NCI-H187 (cell line): ENCODE data around the gene CMTM7.
"Not testable (repeated sequence)": the region's sequence is repeated elsewhere in the genome, so short reads cannot be mapped to it uniquely, and the experiment has no call there.

Experiments
- DNase-seq, 2 experiments: peaks; one replicate each; lab custom pipeline; 2025; lab: John Stamatoyannopoulos, UW

The CMTM7 gene

DNA sequence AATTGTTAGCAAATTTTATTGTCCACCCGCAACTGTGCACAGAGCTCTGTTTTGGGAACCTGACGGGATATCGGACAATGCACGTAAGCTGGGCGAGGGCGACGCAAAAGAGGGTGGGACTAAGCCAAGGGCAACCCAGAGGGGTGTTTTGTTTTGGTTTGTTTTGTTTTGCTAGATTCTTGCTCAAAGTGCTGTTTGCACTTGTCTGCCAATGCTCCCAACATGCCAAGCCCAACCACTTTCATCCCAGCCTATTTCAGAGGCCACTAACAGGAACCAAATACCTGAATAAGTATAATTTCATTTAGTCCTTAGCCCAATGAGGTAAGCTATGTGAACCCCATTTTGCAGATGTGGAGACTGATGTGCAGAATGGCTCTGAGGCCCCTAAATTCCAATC, 9.7 kb upstream of the CMTM7 start:
- no peak for DNase-seq

DNA sequence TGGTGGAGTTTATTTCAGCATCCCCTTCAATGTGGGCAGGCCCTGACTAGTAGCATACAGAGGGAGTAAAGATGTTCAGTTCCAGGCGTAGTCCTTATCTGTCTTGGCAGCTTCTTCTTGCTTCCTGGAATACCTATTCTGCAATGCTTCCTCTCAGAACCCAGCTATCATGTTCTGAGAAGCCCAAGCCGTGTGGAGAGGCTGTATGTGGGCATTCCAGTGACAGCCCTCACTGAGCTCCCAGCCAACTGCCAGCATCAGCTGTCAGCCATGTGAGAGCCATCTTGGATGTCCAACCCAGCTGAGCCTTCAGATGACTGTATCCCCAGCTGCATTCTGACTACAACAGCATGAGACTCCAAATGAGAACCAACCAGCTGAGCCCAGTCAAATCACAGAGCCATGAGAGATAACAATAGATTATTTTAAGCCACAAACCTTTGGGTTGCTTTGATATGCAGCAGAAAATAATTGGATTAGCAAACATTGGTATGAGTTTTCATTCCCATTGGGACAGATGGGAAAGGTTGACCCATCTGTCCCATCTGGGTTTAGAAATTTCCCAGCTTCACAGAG, 8.4 kb upstream of the CMTM7 start:
- DNase-seq: no peak

DNA sequence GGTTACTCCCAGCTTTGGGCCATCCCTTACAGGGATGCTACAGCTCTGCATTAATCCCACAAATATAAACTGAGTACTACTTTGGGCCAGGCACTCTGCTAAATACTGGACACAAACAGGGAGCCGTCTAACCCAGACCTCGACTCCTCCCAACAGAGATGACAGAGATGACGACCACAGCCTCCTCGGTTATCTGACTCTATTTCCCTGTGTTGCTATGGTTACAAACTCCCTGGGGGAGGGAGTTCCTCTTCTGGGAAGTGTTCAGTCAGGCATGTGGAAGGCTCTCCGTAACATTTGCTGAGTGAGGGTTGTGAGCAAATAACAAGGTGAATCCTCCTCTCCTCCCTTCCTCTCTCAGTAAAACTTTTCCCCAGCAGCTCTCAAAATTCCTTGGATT, 6.7 kb upstream of the CMTM7 start:
- no peak for DNase-seq

DNA sequence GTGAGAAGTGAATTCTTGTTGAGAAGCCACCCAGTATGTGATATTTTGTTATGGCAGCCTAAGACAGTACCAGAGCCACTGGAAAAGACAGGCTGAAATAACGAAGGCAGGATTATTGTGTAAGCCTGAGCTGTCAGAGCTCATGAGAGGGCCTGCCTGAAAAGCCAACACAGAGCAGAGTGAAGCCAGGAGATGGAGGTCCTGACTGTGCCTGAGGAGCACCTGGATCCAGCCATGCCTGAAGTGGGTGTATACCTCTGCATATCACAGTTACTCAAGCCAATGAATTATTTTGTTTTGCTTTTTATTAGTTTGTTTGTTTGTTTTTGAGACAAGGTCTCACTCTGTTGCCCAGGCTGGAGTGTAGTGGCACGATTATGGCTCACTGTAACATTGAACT, 4.1 kb upstream of the CMTM7 start:
- no peak for DNase-seq

DNA sequence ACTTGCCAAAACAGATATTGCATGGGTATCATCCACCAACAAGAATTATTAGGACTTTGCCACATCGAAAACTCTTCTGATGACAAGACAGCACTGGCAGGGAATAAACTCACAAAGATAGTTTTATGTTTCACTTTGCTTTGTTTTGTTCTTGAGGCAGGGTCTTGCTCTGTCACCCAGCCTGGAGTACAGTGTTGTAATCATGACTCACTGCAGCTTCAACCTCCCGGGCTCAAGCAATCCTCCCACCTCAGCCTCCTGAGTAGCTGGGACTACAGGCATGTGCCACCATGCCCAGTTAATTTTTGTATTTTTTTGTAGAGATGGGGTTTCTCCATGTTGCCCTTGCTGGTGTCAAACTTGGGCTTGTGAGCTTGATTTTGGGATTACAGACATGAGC, 2.1 kb upstream of the CMTM7 start:
- DNase-seq: not testable (repeated sequence)

DNA sequence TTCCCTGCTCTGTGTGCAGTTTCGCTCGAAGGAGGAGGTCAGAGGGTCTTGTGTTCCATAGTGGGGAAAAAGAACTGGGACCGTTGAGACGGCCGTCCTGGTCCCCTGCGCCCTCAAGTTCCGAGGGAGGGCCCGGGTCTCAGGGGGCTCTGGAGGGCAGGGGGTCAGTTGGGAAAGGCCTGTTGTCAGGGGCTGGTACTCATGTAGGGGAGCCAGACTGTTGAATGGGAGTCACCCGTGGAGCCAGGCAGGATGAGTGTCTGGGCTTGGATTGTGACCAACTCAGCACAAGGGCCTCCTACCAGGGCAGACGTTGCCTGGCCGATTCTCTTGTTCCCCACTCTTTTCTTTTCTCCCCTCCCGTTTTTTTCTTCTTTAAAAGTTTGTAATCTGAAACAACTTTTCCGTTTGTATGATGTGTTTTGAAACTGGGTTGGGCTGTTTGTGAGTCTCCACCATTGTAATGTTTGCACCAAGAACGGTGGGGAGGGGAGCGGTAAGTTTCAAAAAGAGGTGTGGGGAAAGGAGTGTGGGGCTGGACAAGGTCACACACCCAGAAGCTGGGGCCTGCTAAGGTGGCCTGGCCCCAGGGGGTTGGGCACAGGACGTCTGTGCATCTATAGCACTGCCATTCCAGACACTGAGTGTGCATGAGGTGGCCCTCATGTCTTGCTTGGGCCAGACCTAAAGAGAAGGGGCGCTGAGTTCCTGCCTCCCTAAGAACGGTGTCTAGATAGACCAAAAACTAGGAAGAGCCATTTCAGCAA, 1.1 kb downstream of the CMTM7 start:
- DNase-seq: no peak

DNA sequence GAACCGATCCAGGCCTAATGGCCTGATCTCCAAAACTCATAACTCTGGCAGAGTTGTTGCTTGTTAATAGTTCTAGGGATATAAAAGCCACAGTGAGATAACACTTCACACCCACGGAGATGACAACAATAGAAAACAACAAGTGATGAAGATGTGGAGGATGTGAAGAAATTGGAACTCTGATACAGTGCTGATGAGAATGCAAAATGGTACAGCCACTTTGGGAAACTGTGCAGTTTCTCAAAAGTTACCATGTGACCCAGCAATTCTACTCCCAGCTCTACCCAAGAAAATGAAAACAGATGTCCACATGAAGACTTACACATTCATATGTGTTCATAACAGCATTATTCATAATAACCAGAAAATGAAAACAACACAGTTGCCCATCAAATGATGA, 3.8 kb downstream of the CMTM7 start:
- DNase-seq: no peak

DNA sequence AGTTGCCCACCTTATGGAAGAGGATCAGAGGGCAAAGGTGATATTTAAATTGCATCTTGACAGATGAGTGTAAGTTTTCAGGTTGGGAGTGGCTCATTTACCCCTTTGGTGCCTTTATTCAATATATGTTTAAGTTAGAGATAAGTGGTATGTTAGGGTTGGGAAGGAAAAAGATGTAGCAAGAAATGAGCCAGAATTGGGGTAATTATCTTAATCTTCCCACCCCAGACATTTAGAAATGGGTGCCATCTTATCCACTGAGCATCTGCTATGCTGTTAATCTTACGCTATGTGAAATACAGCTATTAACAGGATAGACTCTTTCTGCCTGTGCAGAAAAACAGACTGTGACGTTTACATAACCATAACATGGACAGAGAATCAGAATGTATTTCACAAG, 6.3 kb downstream of the CMTM7 start:
- no peak for DNase-seq

DNA sequence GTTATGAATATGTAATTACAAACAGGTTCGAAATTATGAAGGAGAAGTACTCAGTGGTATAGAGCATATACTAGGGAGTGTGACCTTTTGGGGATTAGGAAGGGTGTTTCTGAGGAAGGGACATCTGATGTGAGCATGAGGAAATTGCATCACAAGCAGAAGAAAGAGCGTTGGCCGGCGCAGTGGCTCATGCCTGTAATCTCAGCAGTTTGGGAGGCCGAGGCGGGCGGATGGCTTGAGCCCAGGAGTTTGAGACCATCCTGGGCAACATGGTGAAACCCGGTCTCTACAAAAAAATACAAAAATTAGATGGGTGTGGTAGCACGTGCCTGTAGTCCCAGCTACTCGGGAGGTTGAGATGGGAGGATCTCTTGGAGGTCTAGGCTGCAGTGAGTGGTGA, 6.9 kb downstream of the CMTM7 start:
- no peak for DNase-seq

DNA sequence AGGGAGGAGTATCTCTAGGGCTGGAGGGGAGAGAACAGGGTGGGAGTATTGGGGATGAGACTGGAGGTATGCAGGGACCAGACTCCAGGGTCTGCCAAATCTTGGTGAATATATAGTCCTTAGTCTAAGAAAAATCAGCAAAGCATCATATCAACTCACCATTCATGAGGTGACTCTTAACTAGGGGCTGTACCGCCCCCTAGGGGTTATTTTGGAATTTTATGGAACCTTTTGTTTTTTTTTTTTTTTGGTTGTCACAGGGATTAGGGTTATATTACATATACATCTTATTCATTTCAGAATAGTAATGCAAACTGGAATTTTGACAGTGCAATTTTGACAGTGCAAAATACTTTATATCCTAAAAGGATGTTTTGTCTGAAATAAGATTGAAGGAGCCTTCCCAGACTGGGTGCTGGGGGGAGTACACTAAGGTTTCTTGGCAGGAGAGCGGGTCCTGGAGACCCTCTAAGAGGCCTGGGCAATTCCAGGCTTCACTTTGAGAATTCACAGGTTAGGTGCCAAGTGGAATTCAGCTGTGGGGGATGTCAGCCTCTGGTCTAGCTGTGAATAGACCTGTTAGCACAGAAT, 7.5 kb downstream of the CMTM7 start:
- DNase-seq: no peak

DNA sequence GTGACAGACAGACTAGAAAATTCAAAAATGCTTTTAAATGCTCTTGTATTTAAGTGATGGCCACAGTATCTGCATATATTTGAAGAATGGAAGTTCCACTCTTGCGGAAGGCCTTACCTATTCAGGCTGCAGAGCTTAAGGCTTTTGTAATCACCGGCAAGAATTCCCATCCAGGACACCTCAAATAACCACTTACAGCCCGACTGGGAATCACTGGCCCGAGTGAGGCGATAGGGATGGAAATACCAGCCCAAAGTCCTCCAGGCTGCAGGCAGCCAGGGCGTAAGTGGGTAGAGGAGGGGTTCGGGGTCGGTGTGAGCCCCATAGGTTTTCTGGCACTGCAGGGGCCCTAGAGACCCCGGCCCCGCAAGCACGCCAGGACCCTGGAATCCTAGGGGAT, 9.5 kb downstream of the CMTM7 start:
- DNase-seq: no peak

DNA sequence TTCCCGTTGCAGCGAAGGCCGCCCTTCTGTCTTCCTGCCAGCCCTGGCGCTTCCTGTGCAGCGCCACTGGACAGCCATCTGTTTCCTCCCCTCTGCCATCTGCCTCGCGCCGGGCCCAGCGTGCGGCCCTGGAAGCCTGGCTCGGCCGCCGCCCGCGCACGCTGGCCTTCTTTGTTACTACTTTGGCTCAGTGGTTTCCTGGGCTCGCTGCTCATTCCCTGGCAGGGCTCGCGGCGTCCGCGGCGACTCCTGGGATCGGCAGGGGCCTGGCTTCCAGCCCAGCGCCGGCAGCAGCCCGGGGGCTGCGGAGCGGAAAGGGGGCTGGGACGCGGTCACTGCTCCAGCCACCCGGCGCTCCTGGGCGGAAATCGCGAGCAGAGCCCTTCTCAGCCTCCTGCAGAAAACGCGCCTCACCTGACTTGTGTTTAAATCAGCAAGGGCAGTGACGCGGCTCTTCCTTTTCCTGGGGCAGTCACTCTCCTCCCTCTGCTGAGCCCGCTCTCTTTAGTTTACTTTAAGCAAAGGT, 10.0 kb downstream of the CMTM7 start:
- DNase-seq: no peak

DNA sequence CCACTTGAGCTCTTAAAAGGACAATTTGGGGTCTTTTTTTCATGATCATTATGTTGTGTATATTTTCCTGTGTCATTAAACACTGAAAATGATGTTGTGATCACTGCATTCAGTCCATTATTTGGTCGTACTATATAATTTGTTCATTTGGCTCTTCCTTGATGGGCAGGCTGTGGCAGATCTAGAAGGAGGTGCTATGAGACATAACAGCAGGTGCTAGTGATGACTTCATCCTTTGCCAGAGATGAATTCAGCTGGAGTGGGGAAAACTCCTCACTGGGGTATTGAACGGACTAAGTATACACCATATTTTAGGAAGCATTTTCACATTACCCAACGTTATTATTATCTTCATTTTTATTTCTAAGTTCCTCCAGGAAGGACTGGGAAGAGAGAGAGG, 12.0 kb downstream of the CMTM7 start:
- no peak for DNase-seq

DNA sequence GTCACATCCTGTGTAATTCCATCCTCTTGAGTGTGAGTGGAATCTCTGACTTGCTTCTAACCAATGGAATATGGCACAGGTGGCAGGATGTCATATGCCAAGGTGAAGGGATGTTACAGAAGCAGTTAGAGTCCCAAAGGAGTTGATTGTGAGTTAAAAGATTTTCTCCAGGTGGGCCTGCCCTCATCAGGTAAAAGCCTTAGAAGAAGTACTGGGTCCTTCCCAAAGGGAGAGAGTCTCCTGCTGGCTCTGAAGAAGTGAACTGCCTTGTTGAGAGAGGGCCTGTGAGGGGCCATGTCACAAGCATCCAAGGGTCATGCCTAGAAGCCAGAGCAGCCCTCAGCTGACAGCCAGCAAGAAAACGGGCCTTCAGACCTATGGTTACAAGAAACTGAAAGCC, 13.1 kb downstream of the CMTM7 start:
- DNase-seq: no peak

DNA sequence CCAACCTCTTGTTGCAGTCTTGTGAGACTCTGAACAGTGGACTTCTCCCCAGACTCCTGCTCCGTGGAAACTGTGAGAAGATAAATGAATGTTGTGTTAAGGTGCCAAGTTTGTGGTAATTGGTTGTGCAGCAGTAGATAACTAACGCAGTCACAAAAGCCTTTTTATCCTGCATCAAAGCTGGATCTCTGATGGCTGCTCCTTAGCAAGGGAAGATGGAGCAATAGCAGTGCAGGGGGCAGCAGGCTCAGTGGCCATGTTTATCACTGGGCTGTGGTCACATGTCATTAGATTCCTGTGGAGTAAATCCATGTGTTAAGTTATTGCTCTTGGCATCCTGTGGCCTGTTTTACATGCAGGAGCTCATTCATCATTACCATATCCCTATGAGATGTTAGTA, 13.5 kb downstream of the CMTM7 start:
- DNase-seq: no peak

DNA sequence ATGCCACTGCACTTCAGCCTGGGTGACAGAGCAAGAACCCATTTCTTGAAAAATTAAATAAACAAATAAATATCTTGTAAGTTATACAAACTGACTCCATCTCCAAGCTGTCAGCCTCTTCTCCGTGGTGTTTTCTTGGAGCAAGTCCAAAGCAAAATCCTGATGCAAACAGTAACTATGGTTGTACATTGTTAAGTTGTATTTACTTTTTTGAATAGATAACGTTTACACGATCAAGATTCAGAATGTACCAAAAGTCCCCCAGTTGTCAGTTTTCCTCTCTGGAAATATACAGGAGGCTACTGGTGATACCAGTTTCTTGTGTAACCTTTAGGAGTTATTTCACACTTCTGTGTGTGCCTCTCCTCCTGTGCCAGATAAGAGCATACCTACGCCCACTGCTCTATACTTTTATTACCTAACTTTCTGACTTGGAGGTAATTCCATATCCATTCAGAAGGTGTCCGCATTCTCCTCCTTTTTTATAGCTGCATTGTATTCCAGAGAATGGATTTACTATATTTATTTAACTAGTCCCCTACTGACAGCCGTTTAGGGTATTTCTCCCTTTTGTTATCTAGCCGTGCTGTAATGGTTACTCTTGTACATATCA, 14.2 kb downstream of the CMTM7 start:
- no peak for DNase-seq

DNA sequence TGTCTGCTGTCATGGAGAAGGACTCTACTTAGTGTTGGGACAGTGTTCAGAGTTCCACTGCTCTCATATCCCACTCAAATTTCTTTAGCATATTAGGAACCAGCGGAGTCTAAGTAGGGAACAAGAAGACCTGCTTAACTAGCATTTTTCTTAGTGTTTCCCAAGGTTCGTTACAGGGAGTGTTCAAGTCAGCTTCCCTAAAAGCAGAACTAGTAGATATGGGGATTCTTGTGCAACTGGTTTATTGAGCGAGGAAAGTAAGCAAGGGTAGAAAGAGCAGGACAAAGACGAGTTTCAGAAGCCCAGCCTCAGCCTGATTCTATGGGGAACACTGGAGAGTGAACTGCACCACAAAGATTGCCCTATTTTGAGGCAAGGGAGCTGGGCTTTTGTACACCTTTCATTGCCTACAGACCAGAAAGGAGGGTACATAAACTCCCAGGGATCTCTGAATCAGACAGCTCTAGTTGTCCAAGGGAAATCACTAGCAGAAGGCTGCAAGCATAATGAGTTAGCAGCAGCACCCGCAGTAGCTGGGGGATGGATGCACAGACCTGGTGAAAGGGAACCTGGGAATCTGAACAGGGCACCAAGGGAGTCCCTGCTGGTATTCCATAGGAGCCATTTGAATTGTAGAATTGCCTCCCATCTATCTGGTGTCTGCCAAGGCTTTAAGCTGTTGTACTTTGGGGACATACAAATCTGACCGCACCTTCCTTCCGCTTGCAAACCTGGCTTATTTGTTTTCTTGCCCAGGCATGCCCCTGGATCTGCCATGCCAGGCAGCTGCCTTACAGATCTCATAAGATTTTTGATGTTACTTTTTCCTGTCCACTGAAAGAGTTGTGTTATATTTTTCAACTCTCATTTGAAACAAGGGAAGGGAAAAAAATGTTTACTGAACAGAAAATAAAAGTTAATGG, 15.1 kb downstream of the CMTM7 start:
- no peak for DNase-seq

DNA sequence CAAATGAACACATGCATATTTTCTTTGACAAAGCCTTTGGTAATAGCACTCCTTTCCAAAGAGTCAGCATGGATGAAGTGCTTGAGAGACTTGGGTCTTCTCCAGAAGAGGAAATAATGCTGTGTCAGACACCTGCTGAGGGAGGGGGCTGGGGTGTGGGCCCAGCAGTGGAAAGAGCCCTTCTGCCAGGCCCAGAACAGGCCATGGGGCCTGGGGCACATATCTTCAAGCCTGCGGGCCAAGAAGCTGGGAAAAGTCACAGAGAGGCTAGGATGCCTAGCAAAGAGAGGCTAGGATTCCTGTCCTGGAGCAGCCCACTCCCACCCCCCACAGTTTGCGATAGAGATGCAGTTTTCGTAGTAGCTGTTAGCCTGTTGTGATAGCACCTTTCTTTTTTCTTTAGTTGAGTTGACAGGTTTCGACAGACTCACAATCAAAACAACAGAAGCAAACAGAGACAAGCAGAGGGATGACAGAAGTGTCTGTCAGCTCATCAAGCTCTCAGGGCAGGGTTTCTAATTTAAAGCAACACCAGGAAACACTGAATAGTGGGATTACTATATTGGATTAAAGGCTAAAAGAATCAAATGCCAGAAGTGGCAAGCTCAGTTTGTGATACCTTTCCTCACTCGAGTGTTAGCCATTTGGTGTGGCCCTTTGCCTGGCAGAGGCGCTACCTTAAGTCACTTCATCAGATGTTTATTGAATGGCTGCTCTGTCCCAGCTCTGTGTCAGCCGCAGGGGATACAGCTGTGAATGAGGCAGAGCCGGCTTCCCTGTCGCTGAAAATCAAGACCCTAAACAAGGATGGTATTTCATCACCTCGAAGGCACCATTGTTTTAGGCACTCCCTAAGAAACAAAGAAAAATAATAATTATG, 19.0 kb downstream of the CMTM7 start:
- DNase-seq: no peak

DNA sequence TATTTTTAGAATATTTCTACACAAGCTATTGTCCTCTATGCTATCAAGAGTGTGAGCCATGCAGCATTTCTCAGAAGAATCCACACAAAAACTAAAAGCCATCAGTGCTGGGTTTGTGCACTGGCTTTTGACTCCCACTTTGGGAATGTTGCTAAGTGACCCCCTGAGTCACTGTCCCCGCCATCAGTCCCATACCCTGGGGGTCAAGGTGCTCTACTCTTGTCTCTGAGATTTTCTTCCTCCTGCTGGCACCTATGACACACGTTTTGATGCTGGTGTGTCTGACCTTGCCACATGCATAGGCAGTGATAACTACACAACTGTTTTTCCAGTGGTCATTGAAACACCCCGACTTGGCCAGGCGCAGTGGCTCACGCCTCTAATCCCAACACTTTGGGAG, 19.8 kb downstream of the CMTM7 start:
- DNase-seq: no peak

DNA sequence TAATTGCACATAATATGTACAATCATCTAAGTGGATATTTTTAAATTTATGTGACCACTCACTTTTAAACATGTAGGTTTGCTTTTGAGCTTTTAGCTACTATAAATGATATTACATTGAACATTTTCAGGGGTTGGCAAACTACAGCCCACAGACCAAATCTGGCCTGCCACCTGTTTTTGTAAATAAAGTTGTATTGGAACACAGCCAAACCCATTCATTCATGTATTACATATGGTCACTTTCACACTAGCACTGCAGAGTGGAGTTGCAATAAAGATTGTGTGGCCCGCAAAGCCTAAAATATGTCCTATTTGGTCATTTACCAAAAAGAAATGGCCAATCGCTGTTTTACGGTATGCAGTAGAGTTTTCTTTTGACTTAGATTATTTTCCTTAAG, 21.2 kb downstream of the CMTM7 start:
- DNase-seq: no peak
